ENCODE measurements around the gene PECR.
A peak's percentile ranks its signal among the peaks of the same experiment; 100 is the strongest.

The PECR gene

DNA sequence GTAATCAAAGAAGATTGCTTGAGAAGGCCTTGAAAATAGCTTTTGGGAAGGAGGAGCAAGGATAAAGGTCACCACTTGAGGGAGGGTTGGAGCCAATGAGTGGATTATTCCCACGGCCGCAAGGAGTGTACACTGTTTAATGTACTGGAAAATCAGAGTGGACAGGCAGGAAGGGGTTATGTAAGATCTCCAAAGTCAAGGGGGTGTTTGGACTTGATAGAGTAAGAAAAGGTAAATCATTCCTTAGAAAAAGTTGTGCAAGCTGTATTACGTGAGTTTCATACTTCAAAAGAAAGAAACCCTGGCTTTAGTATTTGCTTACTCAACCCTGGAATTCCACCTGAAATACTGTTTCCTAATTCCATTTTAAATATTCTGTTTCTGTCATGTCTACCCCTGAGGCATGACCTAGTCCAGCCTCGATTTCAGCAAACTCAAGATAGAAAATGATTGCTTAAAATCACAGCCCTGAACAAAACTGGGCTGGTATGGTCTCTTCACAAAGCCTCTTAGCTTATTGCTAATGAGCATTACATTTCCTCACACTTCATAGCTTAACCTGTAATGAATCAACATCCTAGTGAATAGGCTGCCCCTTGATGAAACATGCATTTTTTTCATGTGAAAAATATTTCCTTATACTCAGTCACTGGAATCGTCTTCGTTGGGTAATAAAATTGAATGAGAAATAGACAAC lies 69.3 kb downstream of the PECR start (continued):
- TF ChIP-seq REPIN1 (tag by site-specific recombination; IDR thresholded peaks at IDR 0.05; ENCODE audit: low read depth) (no peak), ZNF513 (tag by site-specific recombination; IDR thresholded peaks at IDR 0.05) (no peak), ZXDB (tag by site-specific recombination; IDR thresholded peaks at IDR 0.05) (no peak), ZNF521 (tag by site-specific recombination; IDR thresholded peaks at IDR 0.05) (no peak), ZNF266 (tag by site-specific recombination; IDR thresholded peaks at IDR 0.05; ENCODE audit: low read depth) (no peak), ZNF660 (tag by site-specific recombination; IDR thresholded peaks at IDR 0.05) (no peak), ZNF350 (tag by site-specific recombination; IDR thresholded peaks at IDR 0.05) (no peak), ZNF211 (tag by site-specific recombination; IDR thresholded peaks at IDR 0.05; ENCODE audit: low read depth) (no peak), ZNF175 (tag by site-specific recombination; IDR thresholded peaks at IDR 0.05) (no peak), ZNF426 (tag by site-specific recombination; IDR thresholded peaks at IDR 0.05) (no peak), ZNF223 (tag by site-specific recombination; IDR thresholded peaks at IDR 0.05) (no peak), ZNF558 (tag by site-specific recombination; IDR thresholded peaks at IDR 0.05) (no peak), ZNF155 (tag by site-specific recombination; IDR thresholded peaks at IDR 0.05) (no peak), ZBTB21 (tag by site-specific recombination; IDR thresholded peaks at IDR 0.05) (no peak), ZNF530 (tag by site-specific recombination; IDR thresholded peaks at IDR 0.05; ENCODE audit: low read depth) (no peak), ZNF529 (tag by site-specific recombination; IDR thresholded peaks at IDR 0.05; ENCODE audit: insufficient replicate concordance) (no peak), ZNF214 (tag by site-specific recombination; IDR thresholded peaks at IDR 0.05; ENCODE audit: borderline replicate concordance) (no peak), ZNF596 (tag by site-specific recombination; IDR thresholded peaks at IDR 0.05) (no peak), ZNF658 (tag by site-specific recombination; IDR thresholded peaks at IDR 0.05) (no peak), GLIS1 (tag by site-specific recombination; IDR thresholded peaks at IDR 0.05) (no peak), ZNF37A (tag by site-specific recombination; IDR thresholded peaks at IDR 0.05) (no peak), ZNF366 (tag by site-specific recombination; conservative IDR thresholded peaks at IDR 0.05) (peak; percentile 30; the same call in 1 of the 2 replicates), MYNN (tag by site-specific recombination; IDR thresholded peaks at IDR 0.05; ENCODE audit: borderline replicate concordance) (no peak), TCF7L2 (IDR thresholded peaks at IDR 0.05; ENCODE audit: borderline replicate concordance, low read depth, low read length) (0 out of 2 replicates have a peak, but pooled peaks have one; percentile 41), ZNF239 (tag by site-specific recombination; IDR thresholded peaks at IDR 0.05) (no peak), GLI4 (tag by site-specific recombination; IDR thresholded peaks at IDR 0.05) (no peak), ZNF133 (tag by site-specific recombination; IDR thresholded peaks at IDR 0.05) (no peak), ZNF16 (tag by site-specific recombination; IDR thresholded peaks at IDR 0.05; ENCODE audit: low read depth) (no peak), ZNF391 (tag by site-specific recombination; IDR thresholded peaks at IDR 0.05; ENCODE audit: borderline replicate concordance, low read depth) (no peak)
- TF ChIP-seq, protein P1, sequence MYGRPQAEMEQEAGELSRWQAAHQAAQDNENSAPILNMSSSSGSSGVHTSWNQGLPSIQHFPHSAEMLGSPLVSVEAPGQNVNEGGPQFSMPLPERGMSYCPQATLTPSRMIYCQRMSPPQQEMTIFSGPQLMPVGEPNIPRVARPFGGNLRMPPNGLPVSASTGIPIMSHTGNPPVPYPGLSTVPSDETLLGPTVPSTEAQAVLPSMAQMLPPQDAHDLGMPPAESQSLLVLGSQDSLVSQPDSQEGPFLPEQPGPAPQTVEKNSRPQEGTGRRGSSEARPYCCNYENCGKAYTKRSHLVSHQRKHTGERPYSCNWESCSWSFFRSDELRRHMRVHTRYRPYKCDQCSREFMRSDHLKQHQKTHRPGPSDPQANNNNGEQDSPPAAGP (tag by site-specific recombination; IDR thresholded peaks at IDR 0.05): peak; percentile 65; the same call in 1 of the 2 replicates
- TF ChIP-seq, protein P2, sequence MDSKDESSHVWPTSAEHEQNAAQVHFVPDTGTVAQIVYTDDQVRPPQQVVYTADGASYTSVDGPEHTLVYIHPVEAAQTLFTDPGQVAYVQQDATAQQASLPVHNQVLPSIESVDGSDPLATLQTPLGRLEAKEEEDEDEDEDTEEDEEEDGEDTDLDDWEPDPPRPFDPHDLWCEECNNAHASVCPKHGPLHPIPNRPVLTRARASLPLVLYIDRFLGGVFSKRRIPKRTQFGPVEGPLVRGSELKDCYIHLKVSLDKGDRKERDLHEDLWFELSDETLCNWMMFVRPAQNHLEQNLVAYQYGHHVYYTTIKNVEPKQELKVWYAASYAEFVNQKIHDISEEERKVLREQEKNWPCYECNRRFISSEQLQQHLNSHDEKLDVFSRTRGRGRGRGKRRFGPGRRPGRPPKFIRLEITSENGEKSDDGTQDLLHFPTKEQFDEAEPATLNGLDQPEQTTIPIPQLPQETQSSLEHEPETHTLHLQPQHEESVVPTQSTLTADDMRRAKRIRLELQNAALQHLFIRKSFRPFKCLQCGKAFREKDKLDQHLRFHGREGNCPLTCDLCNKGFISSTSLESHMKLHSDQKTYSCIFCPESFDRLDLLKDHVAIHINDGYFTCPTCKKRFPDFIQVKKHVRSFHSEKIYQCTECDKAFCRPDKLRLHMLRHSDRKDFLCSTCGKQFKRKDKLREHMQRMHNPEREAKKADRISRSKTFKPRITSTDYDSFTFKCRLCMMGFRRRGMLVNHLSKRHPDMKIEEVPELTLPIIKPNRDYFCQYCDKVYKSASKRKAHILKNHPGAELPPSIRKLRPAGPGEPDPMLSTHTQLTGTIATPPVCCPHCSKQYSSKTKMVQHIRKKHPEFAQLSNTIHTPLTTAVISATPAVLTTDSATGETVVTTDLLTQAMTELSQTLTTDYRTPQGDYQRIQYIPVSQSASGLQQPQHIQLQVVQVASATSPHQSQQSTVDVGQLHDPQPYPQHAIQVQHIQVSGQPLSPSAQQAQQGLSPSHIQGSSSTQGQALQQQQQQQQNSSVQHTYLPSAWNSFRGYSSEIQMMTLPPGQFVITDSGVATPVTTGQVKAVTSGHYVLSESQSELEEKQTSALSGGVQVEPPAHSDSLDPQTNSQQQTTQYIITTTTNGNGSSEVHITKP (tag by site-specific recombination; IDR thresholded peaks at IDR 0.05): peak; percentile 97
- TF ChIP-seq, protein P3, sequence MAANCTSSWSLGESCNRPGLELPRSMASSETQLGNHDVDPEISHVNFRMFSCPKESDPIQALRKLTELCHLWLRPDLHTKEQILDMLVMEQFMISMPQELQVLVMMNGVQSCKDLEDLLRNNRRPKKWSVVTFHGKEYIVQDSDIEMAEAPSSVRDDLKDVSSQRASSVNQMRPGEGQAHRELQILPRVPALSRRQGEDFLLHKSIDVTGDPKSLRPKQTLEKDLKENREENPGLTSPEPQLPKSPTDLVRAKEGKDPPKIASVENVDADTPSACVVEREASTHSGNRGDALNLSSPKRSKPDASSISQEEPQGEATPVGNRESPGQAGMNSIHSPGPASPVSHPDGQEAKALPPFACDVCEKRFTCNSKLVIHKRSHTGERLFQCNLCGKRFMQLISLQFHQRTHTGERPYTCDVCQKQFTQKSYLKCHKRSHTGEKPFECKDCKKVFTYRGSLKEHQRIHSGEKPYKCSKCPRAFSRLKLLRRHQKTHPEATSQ (tag by site-specific recombination; IDR thresholded peaks at IDR 0.05): no peak
- TF ChIP-seq, protein P4, sequence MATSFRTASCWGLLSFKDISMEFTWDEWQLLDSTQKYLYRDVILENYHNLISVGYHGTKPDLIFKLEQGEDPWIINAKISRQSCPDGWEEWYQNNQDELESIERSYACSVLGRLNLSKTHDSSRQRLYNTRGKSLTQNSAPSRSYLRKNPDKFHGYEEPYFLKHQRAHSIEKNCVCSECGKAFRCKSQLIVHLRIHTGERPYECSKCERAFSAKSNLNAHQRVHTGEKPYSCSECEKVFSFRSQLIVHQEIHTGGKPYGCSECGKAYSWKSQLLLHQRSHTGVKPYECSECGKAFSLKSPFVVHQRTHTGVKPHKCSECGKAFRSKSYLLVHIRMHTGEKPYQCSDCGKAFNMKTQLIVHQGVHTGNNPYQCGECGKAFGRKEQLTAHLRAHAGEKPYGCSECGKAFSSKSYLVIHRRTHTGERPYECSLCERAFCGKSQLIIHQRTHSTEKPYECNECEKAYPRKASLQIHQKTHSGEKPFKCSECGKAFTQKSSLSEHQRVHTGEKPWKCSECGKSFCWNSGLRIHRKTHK (tag by site-specific recombination; IDR thresholded peaks at IDR 0.05): no peak
